ENCODE measurements around the gene BAIAP2L1.

BAIAP2L1 gene

GRCh38 chr7:98355250-98355538 lies 45.7 kb downstream of the BAIAP2L1 start:
- DNase-seq = no peak

DNA sequence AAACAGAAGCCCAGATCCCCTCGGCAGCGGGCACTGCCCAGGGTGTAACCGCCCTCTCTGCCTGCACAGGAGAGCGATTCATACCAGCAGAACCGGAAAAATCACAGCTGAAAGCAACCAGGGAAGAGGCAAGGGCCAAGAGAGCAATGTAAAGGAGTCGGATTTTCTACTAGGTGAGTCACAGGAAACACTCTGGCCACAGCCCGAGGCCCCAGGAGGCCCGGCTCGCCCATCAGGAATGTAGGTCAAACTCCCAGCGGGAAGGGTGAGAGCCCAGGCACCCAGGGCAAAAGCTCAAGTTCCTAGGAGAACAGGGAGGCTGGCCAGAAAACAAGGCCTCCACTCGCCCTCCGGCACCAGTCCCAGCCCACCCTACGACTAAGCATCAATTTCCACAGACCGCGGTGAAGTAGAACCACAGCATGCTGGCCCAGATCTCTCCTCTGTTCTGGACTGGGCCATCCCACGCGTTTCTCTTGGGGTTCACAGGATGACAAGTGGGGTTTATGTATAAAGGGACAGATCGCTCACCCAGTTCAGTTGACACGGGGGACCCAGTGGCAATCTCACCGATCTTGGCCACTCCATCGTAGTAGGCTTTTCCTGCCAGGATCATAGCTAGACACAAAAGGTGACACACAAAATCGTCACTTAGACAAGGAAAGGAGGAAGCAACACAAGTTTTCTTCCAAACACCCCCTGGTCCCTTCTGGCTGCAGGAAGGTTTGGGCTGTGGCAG lies 46.2 kb downstream of the BAIAP2L1 start:
- DNase-seq = peak; percentile 58

GRCh38 chr7:98354052-98354451 lies 46.8 kb downstream of the BAIAP2L1 start:
- no peak for DNase-seq

- peak; percentile 90 for DNase-seq
Measured at GRCh38 chr7:98352621-98353020, 48.3 kb downstream of the BAIAP2L1 start.

- DNase-seq = no peak
Measured at GRCh38 chr7:98351136-98351535, 49.8 kb downstream of the BAIAP2L1 start.

- DNase-seq = no peak
Measured at GRCh38 chr7:98348726-98349474, 52.0 kb downstream of the BAIAP2L1 start.

DNA sequence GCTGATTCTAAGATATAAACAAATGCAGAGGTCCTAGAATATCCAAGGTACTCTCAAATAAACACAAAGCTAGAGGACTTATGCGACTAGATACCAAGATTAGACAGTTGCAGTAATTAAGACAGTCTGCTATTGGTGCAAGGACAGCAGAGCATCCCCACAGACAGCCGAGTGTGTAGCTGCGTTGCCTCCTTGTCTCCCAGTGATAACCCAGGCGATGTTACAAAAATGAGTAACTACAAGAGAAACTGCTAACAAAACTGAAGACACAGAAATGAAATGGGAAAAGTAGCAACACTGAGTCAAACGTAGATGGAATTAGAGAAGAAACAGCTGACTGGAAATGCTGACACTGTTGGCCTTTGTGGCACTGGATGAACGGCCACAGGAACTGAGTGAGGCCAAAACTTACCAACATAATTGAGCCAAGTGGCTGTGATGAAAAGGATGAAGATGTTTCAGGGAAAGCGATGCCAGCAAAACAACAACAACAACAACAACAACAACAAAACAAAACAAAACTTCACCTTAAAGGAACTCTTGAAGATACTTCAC lies 54.3 kb downstream of the BAIAP2L1 start:
- no peak for DNase-seq

GRCh38 chr7:98341106-98341505 lies 59.8 kb downstream of the BAIAP2L1 start:
- no peak for DNase-seq

GRCh38 chr7:98339043-98339442 lies 61.8 kb downstream of the BAIAP2L1 start:
- no peak for DNase-seq

GRCh38 chr7:98338441-98338840 lies 62.4 kb downstream of the BAIAP2L1 start:
- no peak for DNase-seq

GRCh38 chr7:98335411-98335977 lies 65.4 kb downstream of the BAIAP2L1 start:
- no peak for DNase-seq

DNA sequence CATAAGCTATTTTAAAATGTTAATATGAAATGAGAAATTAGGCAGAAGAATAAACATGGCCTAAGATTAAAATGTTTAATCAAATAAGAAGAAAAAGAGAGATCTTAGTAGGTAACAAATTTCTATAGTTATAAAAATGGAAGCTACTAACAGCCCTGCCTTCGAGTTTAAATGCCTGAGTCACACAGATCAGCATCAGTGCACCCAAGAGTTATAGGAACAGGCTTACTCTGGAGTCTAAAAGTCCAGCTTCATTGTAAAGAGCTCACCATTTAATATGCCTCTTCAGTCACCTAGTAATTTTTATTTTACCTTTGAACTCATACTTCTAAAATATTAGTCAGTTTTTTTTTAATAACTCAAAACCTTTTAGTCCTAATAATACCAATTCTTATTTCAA lies 66.8 kb downstream of the BAIAP2L1 start:
- DNase-seq = no peak

DNA sequence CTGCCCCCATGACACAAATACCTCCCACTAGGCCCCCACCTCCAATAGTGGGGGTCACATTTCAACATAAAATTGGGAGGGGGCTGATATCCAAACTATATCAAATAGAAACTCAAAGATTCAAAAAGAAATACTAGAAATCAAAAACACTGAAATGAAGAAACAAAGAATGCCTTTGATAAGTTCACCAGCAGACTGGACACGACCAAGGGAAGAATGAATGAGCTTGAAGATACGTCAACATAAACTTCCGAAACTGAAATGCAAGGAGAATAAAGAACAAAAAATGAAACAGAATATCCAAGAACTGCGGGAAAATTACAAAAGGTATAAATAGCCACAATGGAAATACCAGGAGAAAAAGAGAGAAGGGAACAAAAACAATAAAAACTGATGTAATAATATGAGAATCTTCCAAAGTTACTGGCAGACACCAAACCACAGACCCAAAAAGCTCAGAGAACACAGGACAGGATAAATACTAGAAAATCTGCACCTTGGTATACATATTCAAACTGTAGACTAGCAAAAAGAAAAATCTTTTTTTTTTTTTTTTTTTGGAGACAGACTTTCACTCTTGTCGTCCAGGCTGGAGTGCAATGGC lies 69.9 kb downstream of the BAIAP2L1 start:
- DNase-seq = no peak

- DNase-seq = no peak
Measured at GRCh38 chr7:98329791-98330373, 71.0 kb downstream of the BAIAP2L1 start.

DNA sequence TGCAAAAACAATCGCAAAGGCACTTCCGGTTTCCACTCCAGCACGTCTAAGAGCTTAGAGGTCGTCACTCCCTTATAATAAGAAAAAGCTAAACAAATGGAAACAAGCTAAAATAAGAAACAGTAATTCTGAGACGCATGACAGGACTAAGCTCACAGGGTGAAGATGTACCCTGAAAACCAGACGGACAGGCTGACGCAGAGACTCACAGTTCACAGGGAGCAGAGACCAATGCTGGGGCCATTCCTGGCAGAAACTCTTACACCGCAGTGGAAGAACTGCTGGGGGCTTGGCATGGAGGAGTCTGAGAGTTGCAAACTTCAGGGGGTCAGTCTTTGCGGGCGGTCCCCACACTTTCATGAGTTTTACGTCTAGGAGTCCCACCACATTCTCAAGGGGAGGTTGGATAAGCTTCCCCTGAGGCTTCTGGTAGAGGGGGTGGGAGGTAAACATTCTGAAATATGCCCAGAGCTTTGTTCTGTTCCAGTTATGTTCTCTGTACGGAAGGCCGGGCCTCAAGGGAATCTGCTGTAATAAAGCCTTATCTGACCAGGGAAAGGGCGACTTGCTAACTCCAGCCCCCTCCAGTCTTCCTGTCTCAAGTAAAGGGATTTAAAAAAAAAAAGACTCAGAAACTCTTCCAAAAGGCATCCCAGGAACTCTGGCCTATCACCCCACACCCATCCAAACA lies 71.6 kb downstream of the BAIAP2L1 start:
- DNase-seq = no peak

- DNase-seq = no peak
Measured at GRCh38 chr7:98324782-98325181, 76.1 kb downstream of the BAIAP2L1 start.

GRCh38 chr7:98323597-98324322 lies 77.1 kb downstream of the BAIAP2L1 start:
- no peak for DNase-seq

DNA sequence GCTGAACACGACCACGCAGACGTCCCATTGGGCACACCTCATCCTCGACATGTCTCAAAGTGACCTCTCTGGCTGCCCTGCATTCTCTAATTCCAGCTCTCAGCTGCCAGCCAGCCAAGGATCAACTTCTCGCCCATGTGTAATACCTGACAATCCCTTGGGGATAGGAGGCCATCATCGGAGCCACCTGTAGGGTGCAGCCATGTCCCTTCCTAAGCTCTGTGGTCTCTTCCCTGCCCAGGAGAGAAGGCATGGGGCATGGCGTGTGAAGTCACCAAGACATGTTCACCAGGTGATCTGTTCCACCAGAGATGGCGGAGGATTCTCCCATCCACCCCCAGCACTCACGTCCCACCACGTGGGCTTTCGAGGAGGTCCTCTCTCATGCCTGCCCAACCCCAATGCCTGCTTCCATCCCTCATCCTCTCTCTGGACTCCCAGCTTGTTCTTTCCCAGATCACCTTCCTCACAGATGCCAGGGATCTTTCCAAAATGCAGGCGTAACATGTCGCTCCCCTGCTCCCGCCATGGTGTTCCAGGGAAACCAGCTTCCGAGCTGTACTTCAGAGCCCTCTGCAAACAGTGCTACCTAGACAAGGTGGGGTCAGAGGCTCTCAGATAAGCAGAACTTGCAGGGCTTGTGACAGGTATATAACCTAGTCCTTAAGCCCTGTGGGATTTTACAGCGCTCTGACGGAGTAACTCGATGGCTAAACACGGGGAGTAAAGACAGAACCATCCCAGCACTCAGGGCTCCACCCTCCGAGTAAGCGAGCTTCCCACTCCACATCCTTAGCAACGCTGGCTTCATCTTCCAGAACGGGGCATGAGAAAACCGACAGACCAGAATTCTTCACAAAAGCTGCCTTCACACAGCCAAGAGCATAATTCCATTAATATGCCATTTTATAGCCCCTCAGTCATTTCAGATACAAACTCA lies 78.3 kb downstream of the BAIAP2L1 start:
- no peak for DNase-seq

DNA sequence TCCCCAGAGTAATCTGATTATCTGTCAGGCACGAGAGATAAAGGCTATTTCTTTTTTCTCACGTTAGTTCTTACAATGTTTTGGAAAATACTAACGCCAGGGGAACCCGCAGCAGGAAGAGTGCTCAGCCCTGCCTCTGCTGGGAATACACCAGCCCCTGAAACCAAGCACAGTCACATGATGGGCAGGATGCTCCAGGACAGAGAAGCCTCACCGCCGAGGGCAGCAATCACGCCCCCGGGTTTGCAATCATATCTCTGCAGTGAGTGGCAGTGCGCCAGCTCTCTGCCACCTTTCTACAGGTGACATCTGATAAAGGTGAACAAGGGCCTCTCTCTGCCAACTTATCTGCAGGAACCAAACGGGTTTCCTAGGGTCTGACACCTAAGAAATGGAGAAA lies 79.6 kb downstream of the BAIAP2L1 start:
- no peak for DNase-seq

DNA sequence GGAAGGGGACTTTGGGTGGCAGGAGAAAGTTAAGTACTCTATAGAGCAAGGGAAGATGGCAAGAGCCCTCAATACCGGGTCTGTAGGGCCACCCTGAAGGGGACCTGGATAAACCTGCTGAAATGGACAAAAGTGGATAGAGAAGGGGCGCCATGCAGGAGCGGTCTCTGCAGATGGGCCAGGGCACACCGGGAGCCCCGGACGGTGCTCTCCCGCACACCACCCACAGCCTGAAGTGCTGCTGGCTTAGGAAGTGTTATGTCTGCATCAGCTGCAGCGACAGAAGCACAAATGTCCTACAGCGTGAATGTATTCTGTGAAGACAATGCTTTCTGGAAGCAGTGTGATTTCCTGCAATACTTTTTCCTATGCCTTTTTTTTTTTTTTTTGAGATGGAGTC lies 81.7 kb downstream of the BAIAP2L1 start:
- DNase-seq = no peak
